ENCODE measurements around the gene MARS2. TPM values are rescaled to one million over a fixed set of nuclear protein-coding genes. Genes with fewer than 3 reads are reported as not detected.
"Not testable (repeated sequence)": the region's sequence is repeated elsewhere in the genome, so short reads cannot be mapped to it uniquely, and the experiment has no call there.

The MARS2 gene
- total RNA-seq: 6.7 TPM
- long read RNA-seq, transcript MARS2-201 (1 exons, 3,019 nt): major isoform, 10 of 10 reads
- long read RNA-seq, partial matches to known transcripts: 0 of 10 reads
- long read RNA-seq, other reads (novel, unspliced or antisense): 0 of 10 reads

DNA sequence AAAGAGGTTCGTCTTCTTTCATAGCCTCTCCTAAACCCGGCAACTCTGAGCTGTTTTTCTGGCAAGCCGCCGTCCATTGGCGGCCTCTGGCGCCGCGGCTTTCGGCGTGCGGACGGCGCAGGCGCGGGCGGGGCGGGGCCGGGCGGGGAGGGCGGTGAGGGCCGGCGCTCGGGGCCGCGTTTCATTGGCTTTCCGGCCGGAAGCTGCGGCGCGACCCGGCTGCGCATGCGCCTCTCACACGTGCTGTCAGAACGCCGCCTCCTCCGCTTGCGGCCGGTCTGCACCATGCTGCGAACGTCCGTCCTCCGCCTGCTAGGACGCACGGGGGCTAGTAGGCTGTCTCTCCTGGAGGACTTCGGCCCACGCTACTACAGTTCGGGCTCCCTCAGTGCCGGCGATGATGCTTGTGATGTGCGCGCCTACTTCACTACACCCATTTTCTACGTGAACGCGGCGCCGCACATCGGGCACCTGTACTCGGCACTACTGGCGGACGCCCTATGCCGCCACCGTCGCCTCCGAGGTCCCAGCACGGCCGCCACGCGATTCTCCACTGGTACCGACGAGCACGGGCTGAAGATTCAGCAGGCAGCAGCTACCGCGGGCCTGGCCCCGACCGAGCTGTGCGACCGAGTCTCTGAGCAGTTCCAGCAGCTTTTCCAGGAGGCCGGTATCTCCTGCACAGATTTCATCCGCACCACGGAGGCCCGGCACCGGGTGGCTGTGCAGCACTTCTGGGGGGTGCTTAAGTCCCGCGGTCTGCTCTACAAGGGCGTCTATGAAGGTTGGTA is at the start of gene MARS2:
MARS2 (plus strand) TSS at position 249 of the 791 bp plus-strand sequence; CDS start at position 286, 37 bp downstream.
- DNase-seq: peak; percentile 98
- peak; percentile 98 for ATAC-seq
- intact Hi-C loops (cut with micrococcal nuclease): no loop called here

DNA sequence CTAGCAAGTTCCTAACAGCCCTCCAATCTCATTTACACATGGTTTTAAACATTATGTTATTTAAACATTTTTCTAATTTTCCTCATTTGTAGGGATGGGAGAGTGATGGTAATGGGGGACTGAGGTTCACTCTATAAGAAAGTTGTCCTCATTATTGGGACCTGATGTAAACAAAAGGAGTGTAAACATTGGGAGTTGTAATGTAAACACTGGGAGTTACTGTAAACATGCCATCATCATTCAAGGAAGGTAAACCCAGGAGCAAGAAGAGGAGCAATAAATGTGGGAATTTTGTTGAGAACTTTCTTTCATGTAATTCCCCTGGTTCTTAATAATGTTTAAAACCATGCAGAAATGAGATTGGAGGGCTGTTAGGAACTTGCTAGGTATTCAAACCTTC is 47.6 kb upstream of the MARS2 start:
- DNase-seq: no peak
- intact Hi-C loops (cut with micrococcal nuclease): no loop called here
- no peak for ATAC-seq

DNA sequence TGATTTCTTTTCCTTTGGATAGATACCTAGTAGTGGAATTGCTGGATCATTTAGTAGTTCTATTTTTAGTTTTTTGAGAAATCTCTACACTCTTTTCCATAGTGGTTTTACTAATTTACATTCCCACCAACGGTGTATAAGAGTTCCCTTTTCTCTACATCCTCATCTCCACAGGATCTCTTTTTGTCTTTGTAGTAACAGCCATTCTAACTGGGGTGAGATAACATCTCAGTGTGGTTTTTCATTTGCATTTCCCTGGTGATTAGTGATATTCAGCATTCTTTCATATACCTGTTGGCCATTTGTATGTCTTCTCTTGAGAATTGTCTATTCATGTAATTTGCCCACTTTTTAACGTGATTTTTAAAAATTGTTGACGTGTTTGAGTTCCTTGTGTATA is 43.5 kb upstream of the MARS2 start:
- DNase-seq: no peak

DNA sequence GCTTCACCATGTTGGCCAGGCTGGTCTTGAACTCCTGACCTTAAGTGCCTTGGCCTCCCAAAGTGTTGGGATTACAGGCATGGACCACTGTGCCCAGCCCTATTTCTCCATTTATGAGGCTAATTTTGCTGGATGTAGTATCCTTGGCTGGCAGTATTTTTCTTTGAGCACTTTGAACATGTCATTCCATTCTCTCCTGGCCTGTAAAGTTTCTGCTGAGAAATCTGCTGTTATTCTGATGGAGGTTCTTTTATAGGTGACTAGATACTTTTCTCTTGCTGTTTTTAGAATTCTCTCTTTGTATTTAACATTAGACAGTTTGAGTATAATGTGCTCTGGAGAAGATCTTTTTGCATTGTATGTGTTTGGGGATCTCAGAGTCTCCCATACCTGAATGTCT is 38.9 kb upstream of the MARS2 start:
- ATAC-seq: no peak

More for the DNA sequence above, 43.5 kb upstream of the MARS2 start:
- intact Hi-C loops (cut with micrococcal nuclease): no loop called here
- no peak for ATAC-seq

GRCh38 chr2:197668296-197668695 is 36.9 kb upstream of the MARS2 start:
- intact Hi-C loops (cut with micrococcal nuclease): no loop called here
- no peak for ATAC-seq
- DNase-seq: no peak

More for the DNA sequence above, 38.9 kb upstream of the MARS2 start:
- no peak for DNase-seq
- intact Hi-C loops (cut with micrococcal nuclease): no loop called here

DNA sequence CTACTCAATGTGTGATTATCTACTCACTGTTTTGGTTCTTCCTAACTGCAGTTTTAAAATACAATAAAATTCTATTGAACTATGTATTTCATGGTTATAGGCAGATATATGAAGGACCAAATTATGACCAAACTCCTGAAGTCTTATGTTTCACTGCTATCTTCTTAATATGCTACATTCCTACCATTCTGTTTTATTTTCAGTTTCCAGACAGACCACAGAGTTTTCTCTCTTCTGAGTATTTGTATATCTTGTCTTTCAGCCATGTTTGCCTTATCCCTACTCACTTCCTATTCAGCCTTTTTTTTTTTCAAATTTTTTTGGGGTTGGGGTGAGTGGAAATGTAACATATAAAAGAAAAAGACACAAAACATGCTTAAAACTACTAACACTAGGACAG is 36.1 kb upstream of the MARS2 start:
- ATAC-seq (no peak), DNase-seq (no peak)
- intact Hi-C loops (cut with micrococcal nuclease): no loop called here

DNA sequence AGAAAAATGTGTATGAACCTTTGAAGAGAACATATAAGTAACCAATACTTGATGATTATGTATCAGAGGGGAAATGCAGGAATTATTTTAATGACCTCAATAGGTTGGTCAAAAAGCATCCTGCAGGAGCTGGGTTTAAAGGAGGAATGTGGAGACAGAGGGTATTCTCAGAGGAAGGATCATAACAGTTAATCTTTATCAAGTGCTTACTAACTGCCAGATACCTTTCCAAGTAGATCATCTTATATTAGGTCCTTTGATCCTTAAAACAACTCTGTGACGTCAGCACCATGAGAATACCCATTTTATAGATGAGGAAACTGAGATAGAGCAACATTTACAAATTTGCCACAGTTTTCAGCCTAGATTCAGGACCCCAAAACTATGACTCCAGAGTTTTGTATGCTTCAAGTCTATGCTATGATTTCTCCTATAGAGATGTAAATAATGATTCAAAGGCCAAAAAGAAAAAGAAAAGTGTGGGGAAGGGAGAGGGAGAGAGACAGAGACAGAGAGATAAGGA is 32.7 kb upstream of the MARS2 start:
- ATAC-seq (no peak), DNase-seq (no peak)
- intact Hi-C loops (cut with micrococcal nuclease): no loop called here

- no peak for ATAC-seq
- intact Hi-C loops (cut with micrococcal nuclease): no loop called here
- DNase-seq: no peak
Observed at GRCh38 chr2:197673106-197673505, 32.1 kb upstream of the MARS2 start.

DNA sequence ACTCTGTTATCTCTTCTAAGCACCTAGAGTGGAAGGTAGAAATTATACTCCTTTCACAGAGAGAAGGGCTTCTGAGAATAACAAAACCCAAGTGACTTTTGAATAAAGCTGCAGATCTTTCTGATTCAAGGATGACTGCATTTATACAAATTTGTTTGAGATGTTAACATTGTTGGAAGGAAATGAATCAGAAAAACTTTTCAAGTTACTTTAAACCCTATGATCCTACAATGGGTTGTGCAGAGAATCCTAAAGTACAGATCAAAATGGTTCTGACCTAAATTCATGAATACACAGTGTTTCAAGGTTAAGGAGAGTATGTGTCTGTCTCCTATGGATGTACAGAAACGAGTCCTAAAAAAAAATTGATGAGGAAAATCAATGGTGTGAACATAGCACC is 31.6 kb upstream of the MARS2 start:
- ATAC-seq (no peak), DNase-seq (no peak)
- intact Hi-C loops (cut with micrococcal nuclease): no loop called here

DNA sequence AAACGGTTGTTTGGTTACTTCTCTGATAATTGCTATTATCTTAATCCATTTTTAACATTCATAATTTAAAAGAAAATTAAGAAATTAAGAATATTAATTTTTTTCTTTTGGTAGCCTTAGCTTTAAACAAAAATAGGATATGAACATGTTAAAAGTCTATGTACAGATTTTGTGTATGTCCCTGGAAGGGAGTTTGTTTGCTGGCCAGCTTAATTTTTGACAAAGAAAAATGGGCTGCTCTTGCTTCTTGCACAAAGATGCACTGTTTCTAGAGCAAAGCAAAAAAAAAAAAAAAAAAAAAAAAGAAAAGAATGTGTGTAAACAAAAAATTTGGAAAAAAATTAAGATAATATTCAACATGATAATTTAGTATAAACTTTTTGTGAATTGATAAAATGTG is 31.1 kb upstream of the MARS2 start:
- DNase-seq (no peak), ATAC-seq (no peak)
- intact Hi-C loops (cut with micrococcal nuclease): no loop called here

DNA sequence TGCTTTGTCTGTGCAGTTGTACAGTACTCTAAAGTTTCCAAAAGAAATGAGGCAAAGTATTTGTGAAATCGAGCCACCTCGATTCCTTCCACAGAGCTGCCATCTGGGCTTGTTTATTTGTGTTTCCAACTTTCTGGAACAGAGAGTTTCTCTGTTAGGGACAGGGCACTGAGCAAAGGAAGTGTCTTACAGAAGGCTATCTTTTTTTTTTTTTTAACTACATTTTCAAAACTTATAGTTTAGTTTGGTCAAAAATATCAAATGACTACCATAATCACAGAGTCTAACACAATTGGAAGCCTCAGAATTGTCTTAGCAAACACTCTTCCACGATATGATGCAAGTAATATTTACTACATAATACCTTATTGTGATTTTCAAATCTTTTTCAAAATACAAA is 30.6 kb upstream of the MARS2 start:
- intact Hi-C loops (cut with micrococcal nuclease): no loop called here
- ATAC-seq (peak; percentile 71), DNase-seq (no peak)

DNA sequence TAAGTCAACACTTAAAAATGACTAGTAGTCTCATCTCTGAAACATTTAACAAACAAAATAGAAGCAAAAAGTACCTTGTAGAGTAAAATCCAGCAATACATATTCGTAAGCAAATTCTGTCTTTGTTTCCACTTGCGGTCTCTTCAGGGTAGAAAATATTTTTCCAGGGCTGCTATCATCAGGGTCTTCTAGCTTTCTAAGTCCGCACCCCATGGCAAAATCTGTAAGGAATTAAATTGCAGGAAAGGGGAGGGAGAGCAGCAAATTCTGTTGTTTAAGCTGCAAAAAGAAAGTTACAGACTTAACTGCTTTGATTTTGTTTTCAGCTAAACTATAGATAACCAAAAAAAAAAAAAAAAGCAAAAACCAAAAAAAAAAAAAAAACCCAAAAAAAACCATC is 29.9 kb upstream of the MARS2 start, which contains the start of gene RFTN2:
RFTN2 (minus strand) TSS at position 342 of the 400 bp plus-strand sequence; CDS start at position 213, 129 bp downstream.
- ATAC-seq (peak; percentile 17), DNase-seq (no peak)
- intact Hi-C loops (cut with micrococcal nuclease): no loop called here

GRCh38 chr2:197675711-197676188 is 29.4 kb upstream of the MARS2 start:
- peak; percentile 34 for DNase-seq
- intact Hi-C loops (cut with micrococcal nuclease): no loop called here
- ATAC-seq: peak; percentile 87

DNA sequence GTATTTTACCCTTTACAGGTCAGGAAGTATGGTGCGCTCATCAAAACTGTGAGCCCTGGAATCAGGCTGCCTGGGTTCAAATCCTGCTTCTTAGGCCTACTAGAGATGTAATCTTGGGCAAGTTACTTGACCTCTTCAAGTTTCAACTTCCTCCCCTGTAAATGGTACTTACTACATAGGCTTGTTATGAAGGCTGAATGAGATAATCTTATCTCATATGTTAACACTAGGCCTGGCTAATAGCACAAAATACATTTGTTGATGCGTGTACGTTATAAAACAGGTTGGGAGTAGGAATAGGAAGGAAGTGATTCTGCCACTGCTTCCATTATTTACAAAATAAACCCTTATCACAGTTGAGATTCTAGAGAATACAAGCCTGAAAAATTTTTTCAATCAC is 28.1 kb upstream of the MARS2 start:
- no peak for DNase-seq
- intact Hi-C loops (cut with micrococcal nuclease): no loop called here
- no peak for ATAC-seq

DNA sequence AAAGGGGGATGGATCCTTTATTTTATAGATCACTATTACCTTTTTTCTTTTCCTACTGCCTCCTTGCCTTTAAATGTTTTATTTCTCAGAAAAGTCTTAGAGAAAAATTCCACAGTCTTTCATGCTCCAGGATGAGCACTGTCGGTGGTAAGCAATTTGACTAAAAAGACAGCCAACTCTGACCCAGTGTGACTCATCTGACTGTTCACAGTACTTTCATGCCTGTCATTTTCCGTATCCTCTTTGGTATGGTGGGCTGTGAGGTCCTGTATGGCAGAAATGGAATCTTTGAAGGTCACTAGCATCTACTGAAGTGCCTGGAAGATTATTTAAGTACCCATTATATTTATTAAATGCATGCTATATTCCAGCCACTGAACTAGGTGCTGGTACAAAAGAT is 27.7 kb upstream of the MARS2 start:
- ATAC-seq: no peak
- intact Hi-C loops (cut with micrococcal nuclease): no loop called here

DNA sequence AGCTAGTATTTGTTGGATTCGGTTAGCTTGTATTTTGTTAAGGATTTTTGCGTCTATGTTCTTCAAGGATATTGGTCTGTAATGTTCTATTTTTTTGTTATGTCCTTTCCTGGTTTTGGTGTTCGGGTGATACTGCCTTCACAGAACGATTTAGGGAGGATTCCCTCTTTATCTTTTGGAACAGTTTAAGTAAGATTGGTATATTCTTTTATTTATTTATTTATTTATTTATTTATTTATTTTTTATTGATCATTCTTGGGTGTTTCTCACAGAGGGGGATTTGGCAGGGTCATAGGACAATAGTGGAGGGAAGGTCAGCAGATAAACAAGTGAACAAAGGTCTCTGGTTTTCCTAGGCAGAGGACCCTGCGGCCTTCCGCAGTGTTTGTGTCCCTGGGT is 10.0 kb upstream of the MARS2 start:
- DNase-seq; ATAC-seq; intact Hi-C loops (cut with micrococcal nuclease): not testable (repeated sequence)

More for the DNA sequence above, 27.7 kb upstream of the MARS2 start:
- no peak for DNase-seq

GRCh38 chr2:197695971-197696370 is 9.2 kb upstream of the MARS2 start:
- ATAC-seq; DNase-seq; intact Hi-C loops (cut with micrococcal nuclease): not testable (repeated sequence)

GRCh38 chr2:197696571-197696970 is 8.6 kb upstream of the MARS2 start:
- ATAC-seq; intact Hi-C loops (cut with micrococcal nuclease): not testable (repeated sequence)

GRCh38 chr2:197699724-197700123 is 5.4 kb upstream of the MARS2 start:
- ATAC-seq; intact Hi-C loops (cut with micrococcal nuclease): not testable (repeated sequence)

More at GRCh38 chr2:197696571-197696970, 8.6 kb upstream of the MARS2 start:
- DNase-seq: not testable (repeated sequence)

GRCh38 chr2:197700960-197701359 is 4.2 kb upstream of the MARS2 start:
- DNase-seq (no peak), ATAC-seq (no peak)
- intact Hi-C loops (cut with micrococcal nuclease): no loop called here

More at GRCh38 chr2:197699724-197700123, 5.4 kb upstream of the MARS2 start:
- not testable (repeated sequence) for DNase-seq

Measured in left ventricle myocardium superior (tissue), 1 donor.